Measurements from ENCODE around the gene DCAF5.

DNA sequence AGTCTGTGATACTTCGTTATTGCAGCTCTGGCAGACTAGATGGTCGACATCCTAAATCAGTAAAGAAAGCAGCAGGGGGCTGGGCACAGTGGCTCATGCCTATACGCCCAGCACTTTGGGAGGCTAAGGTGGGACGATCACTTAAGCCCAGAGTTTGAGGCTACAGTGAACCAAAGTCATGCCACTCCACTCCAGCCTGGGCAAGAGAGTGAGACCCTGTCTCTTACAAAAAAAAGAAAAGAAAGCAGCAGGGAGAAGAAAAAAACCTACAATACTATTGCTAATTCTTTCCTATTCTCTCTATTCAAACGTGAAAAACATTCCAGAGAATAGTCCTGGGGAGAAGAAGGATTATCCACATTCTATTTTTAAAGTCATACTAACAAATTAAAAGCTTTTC, 79.5 kb downstream of the DCAF5 start:
- TF ChIP-seq GATA2 (IDR thresholded peaks at IDR 0.05; ENCODE audit: low read depth, low read length), result no peak
- TF ChIP-seq GATA3 (IDR thresholded peaks at IDR 0.05; ENCODE audit: low read depth, low read length), result no peak
